OCI-LY7 (cell line): ENCODE measurements around the gene KIAA1217.

ENCODE experiments used
- EZH2phosphoT487 ChIP-seq: fragments of 200-600 bp; sonication (generic); IDR thresholded peaks from 2 replicates; pipeline ENCODE4 v1.6.1; 2018; ENCODE audit warnings: low read depth, borderline replicate concordance, mild to moderate bottlenecking, mixed run types, antibody characterized with exemption, low read length, moderate library complexity, mixed read lengths
- TF ChIP-seq, protein P1 (sequence below): fragments of 200-600 bp; sonication (generic); conservative IDR thresholded peaks from 2 replicates; pipeline ENCODE4 v1.5.1; 2014; ENCODE audit warnings: mild to moderate bottlenecking, antibody characterized with exemption, low read length, moderate library complexity, mixed read lengths

DNA sequence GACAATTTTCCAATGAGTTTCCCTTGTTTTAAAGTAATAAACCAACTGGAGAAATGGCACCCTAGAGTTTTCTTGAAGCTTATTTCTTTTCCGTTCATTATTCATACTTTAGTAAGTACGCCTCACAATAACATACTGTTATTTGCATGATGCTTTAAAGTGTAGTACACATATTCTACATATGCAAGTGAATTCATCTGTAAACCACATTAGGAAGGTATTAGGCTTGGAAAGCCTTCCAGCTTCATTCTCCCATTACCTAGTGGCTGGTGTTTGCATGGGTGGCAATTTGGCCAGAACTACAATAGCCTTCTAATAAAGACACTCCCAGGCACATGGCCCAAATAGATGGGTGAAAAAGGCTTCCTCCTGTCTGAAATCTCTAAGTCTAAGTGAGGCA, 45.5 kb upstream of the KIAA1217 start:
- TF ChIP-seq, protein P1, sequence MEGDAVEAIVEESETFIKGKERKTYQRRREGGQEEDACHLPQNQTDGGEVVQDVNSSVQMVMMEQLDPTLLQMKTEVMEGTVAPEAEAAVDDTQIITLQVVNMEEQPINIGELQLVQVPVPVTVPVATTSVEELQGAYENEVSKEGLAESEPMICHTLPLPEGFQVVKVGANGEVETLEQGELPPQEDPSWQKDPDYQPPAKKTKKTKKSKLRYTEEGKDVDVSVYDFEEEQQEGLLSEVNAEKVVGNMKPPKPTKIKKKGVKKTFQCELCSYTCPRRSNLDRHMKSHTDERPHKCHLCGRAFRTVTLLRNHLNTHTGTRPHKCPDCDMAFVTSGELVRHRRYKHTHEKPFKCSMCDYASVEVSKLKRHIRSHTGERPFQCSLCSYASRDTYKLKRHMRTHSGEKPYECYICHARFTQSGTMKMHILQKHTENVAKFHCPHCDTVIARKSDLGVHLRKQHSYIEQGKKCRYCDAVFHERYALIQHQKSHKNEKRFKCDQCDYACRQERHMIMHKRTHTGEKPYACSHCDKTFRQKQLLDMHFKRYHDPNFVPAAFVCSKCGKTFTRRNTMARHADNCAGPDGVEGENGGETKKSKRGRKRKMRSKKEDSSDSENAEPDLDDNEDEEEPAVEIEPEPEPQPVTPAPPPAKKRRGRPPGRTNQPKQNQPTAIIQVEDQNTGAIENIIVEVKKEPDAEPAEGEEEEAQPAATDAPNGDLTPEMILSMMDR: no peak
- TF ChIP-seq EZH2phosphoT487: no peak
